Panc1 (cell line): ENCODE data around the gene BRPF1. TPM values are rescaled to one million over a fixed set of nuclear protein-coding genes. Genes with fewer than 3 reads are reported as not detected.

Experiments
- total RNA-seq: library from RNA; stranded (reverse); gene quantifications from one replicate; pipeline ENCODE4 v1.2.1, GENCODE V29; 2021; ENCODE audit not compliant: unreplicated experiment

The BRPF1 gene
- total RNA-seq, 1 experiment from 2014 or later = 17.4 TPM

Other genes starting within 250 kb of the BRPF1 start
- not detected for gene LHFPL4, start 177.9 kb upstream of the BRPF1 start, total RNA-seq
- gene MTMR14, start 82.2 kb upstream of the BRPF1 start, total RNA-seq = 26.8 TPM
- gene CPNE9, start 27.9 kb upstream of the BRPF1 start, total RNA-seq = 0.13 TPM
- 32.5 TPM for gene OGG1, start 18.2 kb downstream of the BRPF1 start, total RNA-seq
- gene CAMK1, start 38.2 kb downstream of the BRPF1 start, total RNA-seq = 9.7 TPM
- 61.3 TPM for gene TADA3, start 60.7 kb downstream of the BRPF1 start, total RNA-seq
- 117 TPM for gene ARPC4, start 61.3 kb downstream of the BRPF1 start, total RNA-seq
- gene TTLL3, start 78.5 kb downstream of the BRPF1 start, total RNA-seq = 15.7 TPM
- 40.4 TPM for gene RPUSD3, start 112.3 kb downstream of the BRPF1 start, total RNA-seq
- not detected for gene CIDEC, start 148.5 kb downstream of the BRPF1 start, total RNA-seq
- gene JAGN1, start 158.9 kb downstream of the BRPF1 start, total RNA-seq = 19.9 TPM
- gene IL17RE, start 171.1 kb downstream of the BRPF1 start, total RNA-seq = 1.1 TPM
- 23.6 TPM for gene IL17RC, start 185.4 kb downstream of the BRPF1 start, total RNA-seq
- gene CRELD1, start 202.1 kb downstream of the BRPF1 start, total RNA-seq = 15.4 TPM
- 1.1 TPM for gene PRRT3, start 220.7 kb downstream of the BRPF1 start, total RNA-seq